Smooth muscle cell (in vitro differentiated cells): ENCODE results near the gene PRKCB. TPM values are rescaled to one million over a fixed set of nuclear protein-coding genes. Genes with fewer than 3 reads are reported as not detected.

ENCODE experiments used
- DNase-seq: peaks from one replicate; lab custom pipeline; 2025; ENCODE audit not compliant: unreplicated experiment; lab: John Stamatoyannopoulos, UW
- H2AFZ ChIP-seq: fragments of 200-600 bp; sonication (generic); 2 replicates; pipeline ENCODE4 v1.6.0; 2016; ENCODE audit warnings: antibody characterized with exemption, low read depth, mild to moderate bottlenecking
- H3F3A ChIP-seq: fragments of 200-600 bp; sonication (generic); 2 replicates; pipeline ENCODE4 v1.6.0; 2017; ENCODE audit warnings: antibody characterized with exemption, low read depth
- H3K27ac ChIP-seq: fragments of 200-600 bp; sonication (generic); 2 replicates; pipeline ENCODE4 v1.5.1; 2016; ENCODE audit warnings: low read depth, mild to moderate bottlenecking
- H3K27me3 ChIP-seq: fragments of 200-600 bp; sonication (generic); 2 replicates; pipeline ENCODE4 v1.6.1; 2016; ENCODE audit warnings: low read depth, mild to moderate bottlenecking
- H3K36me3 ChIP-seq: fragments of 200-600 bp; sonication (generic); 2 replicates; pipeline ENCODE4 v1.5.1; 2016; ENCODE audit warnings: low read depth
- H3K4me1 ChIP-seq: fragments of 200-600 bp; sonication (generic); 2 replicates; pipeline ENCODE4 v1.5.1; 2016; ENCODE audit warnings: low read depth
- H3K4me2 ChIP-seq: fragments of 200-600 bp; sonication (generic); 2 replicates; pipeline ENCODE4 v1.6.0; 2016; ENCODE audit warnings: mild to moderate bottlenecking
- H3K4me3 ChIP-seq: fragments of 200-600 bp; sonication (generic); 2 replicates; pipeline ENCODE4 v1.5.1; 2016; ENCODE audit warnings: mild to moderate bottlenecking
- H3K79me2 ChIP-seq: fragments of 200-600 bp; sonication (generic); 2 replicates; pipeline ENCODE4 v1.6.0; 2016; ENCODE audit warnings: low read depth, mild to moderate bottlenecking
- H3K9ac ChIP-seq: fragments of 200-600 bp; sonication (generic); 2 replicates; pipeline ENCODE4 v1.6.0; 2016; ENCODE audit warnings: low read depth
- H3K9me3 ChIP-seq: fragments of 200-600 bp; sonication (generic); replicated peaks from 2 replicates; pipeline ENCODE4 v1.5.1; 2016; ENCODE audit warnings: low read depth
- H4K20me1 ChIP-seq: fragments of 200-600 bp; sonication (generic); 2 replicates; pipeline ENCODE4 v1.6.0; 2016; ENCODE audit warnings: low read depth
- CTCF ChIP-seq: fragments of 200-600 bp; sonication (generic); IDR thresholded peaks from 2 replicates; pipeline ENCODE4 v1.5.1; 2017; ENCODE audit warnings: borderline replicate concordance, mild to moderate bottlenecking, antibody characterized with exemption; ENCODE audit not compliant: insufficient read depth, poor library complexity, severe bottlenecking
- WGBS: methylation state at CpG from one replicate; pipeline ENCODE4 v1.1.7; 2016; ENCODE audit warnings: low lambda C conversion rate; 5-methylcytosine and 5-hydroxymethylcytosine counted together
- polyA plus RNA-seq: library from polyadenylated mRNA; unstranded; fragments of >200 nt; fragmentation: Nextera tagmentation; extraction: Ambion mirVana; gene quantifications from 2 replicates; pipeline ENCODE4 v1.2.1, GENCODE V29; 2016
- total RNA-seq: library from RNA; depleted of rRNA; stranded (reverse); fragments of >200 nt; gene quantifications from 2 replicates; pipeline ENCODE4 v1.2.3, GENCODE V29; 2014

PRKCB gene
- total and polyA plus RNA-seq, 2 experiments from 2014 or later, result 0.36 TPM; not detected in 1

GRCh38 chr16:24208710-24209109 is 372.9 kb downstream of the PRKCB start:
- WGBS, result 19% methylated on average over 5 of the region's 5 CpGs

GRCh38 chr16:24214992-24215391 is 379.2 kb downstream of the PRKCB start:
- H3F3A ChIP-seq, result no peaks in the 10 kb centered on the region
- TF ChIP-seq CTCF, result no peak
- H3K9me3 ChIP-seq, result no peaks in the 10 kb centered on the region
- no peak overlapping the region for H3K4me2 ChIP-seq
- no peaks in the 10 kb centered on the region for H4K20me1 ChIP-seq
- no peaks in the 10 kb centered on the region for H3K79me2 ChIP-seq
- no peak overlapping the region for H2AFZ ChIP-seq
- no peak overlapping the region for H3K27ac ChIP-seq
- no peak for DNase-seq
- WGBS, result 90% methylated on average over 3 of the region's 3 CpGs
- peaks cover 2% of the 10 kb centered on the region for H3K4me1 ChIP-seq
- H3K9ac ChIP-seq, result no peak overlapping the region
- no peak overlapping the region for H3K4me3 ChIP-seq
- H3K27me3 ChIP-seq, result peaks cover 28% of the 10 kb centered on the region
- H3K36me3 ChIP-seq, result no peaks in the 10 kb centered on the region

More at GRCh38 chr16:24208710-24209109, 372.9 kb downstream of the PRKCB start:
- Histone ChIP-seq H3K4me2 (no peak overlapping the region), H3K4me3 (no peak overlapping the region), H3K27me3 (peaks cover 67% of the 10 kb centered on the region), H3K9ac (no peak overlapping the region), H3K4me1 (peaks cover 4% of the 10 kb centered on the region), H3F3A (no peaks in the 10 kb centered on the region), H4K20me1 (no peaks in the 10 kb centered on the region), H3K36me3 (no peaks in the 10 kb centered on the region), H3K9me3 (no peaks in the 10 kb centered on the region), H3K79me2 (no peaks in the 10 kb centered on the region), H2AFZ (no peak overlapping the region), H3K27ac (no peak overlapping the region)
- no peak for DNase-seq
- TF ChIP-seq CTCF, result no peak

- Histone ChIP-seq H3K4me3 (no peak overlapping the region), H3K9me3 (no peaks in the 10 kb centered on the region), H4K20me1 (no peaks in the 10 kb centered on the region), H3K79me2 (no peaks in the 10 kb centered on the region), H3K27ac (no peak overlapping the region), H3F3A (no peaks in the 10 kb centered on the region), H3K9ac (no peak overlapping the region), H3K4me2 (no peak overlapping the region), H3K36me3 (no peaks in the 10 kb centered on the region), H3K27me3 (peaks cover 15% of the 10 kb centered on the region), H2AFZ (no peak overlapping the region), H3K4me1 (peaks cover 2% of the 10 kb centered on the region)
- no peak for TF ChIP-seq CTCF
- no peak for DNase-seq
Observed at GRCh38 chr16:24216961-24217360, 381.2 kb downstream of the PRKCB start.

GRCh38 chr16:24217461-24217860 is 381.7 kb downstream of the PRKCB start:
- Histone ChIP-seq H3K9ac (no peak overlapping the region), H3F3A (no peaks in the 10 kb centered on the region), H3K27ac (no peak overlapping the region), H3K4me3 (no peak overlapping the region), H4K20me1 (no peaks in the 10 kb centered on the region), H3K4me1 (peaks cover 2% of the 10 kb centered on the region), H3K27me3 (peaks cover 14% of the 10 kb centered on the region), H3K4me2 (no peak overlapping the region), H3K36me3 (no peaks in the 10 kb centered on the region), H3K9me3 (no peaks in the 10 kb centered on the region), H2AFZ (no peak overlapping the region), H3K79me2 (no peaks in the 10 kb centered on the region)
- 72% methylated on average over 3 of the region's 3 CpGs for WGBS
- no peak for TF ChIP-seq CTCF
- DNase-seq, result no peak
